IMR-90 (cell line): ENCODE data around the gene ATP4B. TPM values are rescaled to one million over a fixed set of nuclear protein-coding genes. Genes with fewer than 3 reads are reported as not detected.

Experiments used
- ATAC-seq: fragments of 200-7000 bp; cut with Tn5 transposase; 2 replicates; pipeline ENCODE4 v1.9.1; 2020; ENCODE audit warnings: low read depth, mild to moderate bottlenecking, moderate library complexity
- BruUV-seq: library from RNA; stranded (reverse); fragments of 400-500 nt; replicated peaks from 2 replicates; lab custom pipeline; 2021; lab: Mats Ljungman, UMichigan
- CTCF ChIA-PET: fragments of 300-600 bp; formaldehyde crosslinking; extraction: SDS; loops from one replicate; lab custom pipeline; 2021; ENCODE audit warnings: antibody characterized with exemption; lab: Yijun Ruan, JAX
- POLR2A ChIA-PET: fragments of 300-600 bp; sonication (Branson Sonifier 250); formaldehyde crosslinking; loops from one replicate; lab custom pipeline; 2022; ENCODE audit warnings: antibody characterized with exemption; ENCODE audit not compliant: unreplicated experiment; lab: Charles Lee
- DNase-seq: peaks from one replicate; pipeline ENCODE4 v3.0.0; 2013
- H2AFZ ChIP-seq: replicated peaks from 2 replicates; pipeline ENCODE3; 2013; ENCODE audit warnings: low read length, mild to moderate bottlenecking; ENCODE audit not compliant: poor library complexity
- H2AK5ac ChIP-seq: 2 replicates; pipeline ENCODE4 v1.6.1; 2013; ENCODE audit warnings: low read depth, low read length, inconsistent platforms
- H2AK9ac ChIP-seq: replicated peaks from 2 replicates; pipeline ENCODE3; 2013; ENCODE audit warnings: mild to moderate bottlenecking, low read depth, low read length, moderate library complexity; ENCODE audit not compliant: poor library complexity
- H2BK120ac ChIP-seq: 2 replicates; pipeline ENCODE4 v1.6.1; 2013; ENCODE audit warnings: low read depth, low read length, inconsistent platforms
- H2BK15ac ChIP-seq: 3 replicates; pipeline ENCODE4 v1.6.1; 2013; ENCODE audit warnings: low read depth, low read length, inconsistent platforms
- H2BK20ac ChIP-seq: 2 replicates; pipeline ENCODE4 v1.6.1; 2013; ENCODE audit warnings: low read depth, mild to moderate bottlenecking, inconsistent platforms, low read length, moderate library complexity
- H2BK5ac ChIP-seq: 2 replicates; pipeline ENCODE4 v1.6.1; 2013; ENCODE audit warnings: mild to moderate bottlenecking, low read depth, low read length, inconsistent platforms; ENCODE audit not compliant: poor library complexity, severe bottlenecking
- H3K14ac ChIP-seq: replicated peaks from 2 replicates; pipeline ENCODE4 v1.6.1; 2013; ENCODE audit warnings: low read depth, low read length, inconsistent platforms
- H3K18ac ChIP-seq: 2 replicates; pipeline ENCODE4 v1.6.1; 2013; ENCODE audit warnings: low read depth, low read length, control low read depth
- H3K23ac ChIP-seq: 2 replicates; pipeline ENCODE4 v1.6.1; 2013; ENCODE audit warnings: low read depth, low read length, inconsistent platforms
- H3K27ac ChIP-seq: 2 replicates; pipeline ENCODE4 v1.5.1; 2013; ENCODE audit warnings: mild to moderate bottlenecking, control low read depth, low read length; ENCODE audit not compliant: insufficient read depth
- H3K27me3 ChIP-seq: 2 replicates; pipeline ENCODE4 v1.6.1; 2013; ENCODE audit warnings: low read length; ENCODE audit not compliant: control insufficient read depth, insufficient read depth
- H3K36me3 ChIP-seq: 2 replicates; pipeline ENCODE4 v1.6.1; 2013; ENCODE audit warnings: low read length, mixed read lengths; ENCODE audit not compliant: control insufficient read depth, insufficient read depth
- H3K4ac ChIP-seq: 2 replicates; pipeline ENCODE4 v1.6.1; 2013; ENCODE audit warnings: low read depth, low read length, inconsistent platforms
- H3K4me1 ChIP-seq: 2 replicates; pipeline ENCODE4 v1.6.1; 2013; ENCODE audit warnings: low read length, mixed read lengths; ENCODE audit not compliant: control insufficient read depth, insufficient read depth
- H3K4me2 ChIP-seq: 2 replicates; pipeline ENCODE4 v1.6.1; 2013; ENCODE audit warnings: low read depth, mild to moderate bottlenecking, control low read depth, low read length, moderate library complexity
- H3K4me3 ChIP-seq: 2 replicates; pipeline ENCODE4 v1.5.1; 2013; ENCODE audit warnings: low read depth, mild to moderate bottlenecking, control low read depth, low read length, moderate library complexity; ENCODE audit not compliant: insufficient read depth
- H3K56ac ChIP-seq: 2 replicates; pipeline ENCODE4 v1.6.1; 2013; ENCODE audit warnings: low read length, inconsistent platforms; ENCODE audit not compliant: insufficient read depth; ENCODE audit errors: extremely low read depth
- H3K79me1 ChIP-seq, 2 experiments: 2 replicates each; pipeline ENCODE4 v1.6.1; 2013; ENCODE audit warnings: low read length in 2 of 2, inconsistent platforms in 1 of 2, low read depth in 1 of 2
- H3K9ac ChIP-seq: 2 replicates; pipeline ENCODE4 v1.6.1; 2013; ENCODE audit warnings: low read depth, low read length, control low read depth
- H3K9me1 ChIP-seq: 2 replicates; pipeline ENCODE4 v1.6.1; 2013; ENCODE audit warnings: low read length, inconsistent platforms; ENCODE audit not compliant: insufficient read depth
- H3K9me3 ChIP-seq: 2 replicates; pipeline ENCODE4 v1.6.1; 2013; ENCODE audit warnings: low read length; ENCODE audit not compliant: control insufficient read depth, insufficient read depth
- H4K20me1 ChIP-seq: 2 replicates; pipeline ENCODE4 v1.6.1; 2013; ENCODE audit warnings: low read length, inconsistent platforms; ENCODE audit not compliant: insufficient read depth
- H4K5ac ChIP-seq: 2 replicates; pipeline ENCODE4 v1.6.1; 2013; ENCODE audit warnings: mild to moderate bottlenecking, low read depth, low read length, control low read depth
- H4K8ac ChIP-seq, 2 experiments: 2 replicates each; pipeline ENCODE4 v1.6.1; 2013; ENCODE audit warnings: low read depth in 2 of 2, low read length in 2 of 2, control low read depth in 1 of 2, inconsistent platforms in 1 of 2
- H4K91ac ChIP-seq: 2 replicates; pipeline ENCODE4 v1.6.1; 2013; ENCODE audit warnings: low read depth, low read length, inconsistent platforms; ENCODE audit not compliant: insufficient read depth
- BHLHE40 ChIP-seq: fragments of 150-350 bp; IDR thresholded peaks from 2 replicates; pipeline ENCODE4 v1.6.1; 2016; ENCODE audit warnings: mild to moderate bottlenecking, low read depth, low read length
- CEBPB ChIP-seq: IDR thresholded peaks from 2 replicates; pipeline ENCODE4 v1.6.1; 2012; ENCODE audit warnings: low read depth, low read length, improper control_type of control experiment
- CHD1 ChIP-seq: IDR thresholded peaks from 2 replicates; pipeline ENCODE4 v1.6.1; 2012; ENCODE audit warnings: low read depth, low read length, improper control_type of control experiment
- CTCF ChIP-seq: conservative IDR thresholded peaks from 2 replicates; pipeline ENCODE4 v1.5.1; 2012; ENCODE audit warnings: mild to moderate bottlenecking, low read depth, low read length, improper control_type of control experiment
- ELK1 ChIP-seq: fragments of 150-350 bp; IDR thresholded peaks from 2 replicates; pipeline ENCODE4 v1.6.1; 2016; ENCODE audit warnings: low read depth, mild to moderate bottlenecking, low read length, moderate library complexity, borderline replicate concordance
- FOS ChIP-seq: fragments of 150-350 bp; IDR thresholded peaks from 2 replicates; pipeline ENCODE4 v1.6.1; 2016; ENCODE audit warnings: low read depth, low read length
- MAFK ChIP-seq: IDR thresholded peaks from 2 replicates; pipeline ENCODE4 v1.6.1; 2012; ENCODE audit warnings: low read depth, low read length, improper control_type of control experiment
- MAZ ChIP-seq: IDR thresholded peaks from 2 replicates; pipeline ENCODE4 v1.6.1; 2012; ENCODE audit warnings: low read depth, mild to moderate bottlenecking, low read length, improper control_type of control experiment, moderate library complexity, borderline replicate concordance
- MXI1 ChIP-seq: IDR thresholded peaks from 2 replicates; pipeline ENCODE4 v1.6.1; 2012; ENCODE audit warnings: low read depth, mild to moderate bottlenecking, low read length, moderate library complexity, borderline replicate concordance
- NFE2L2 ChIP-seq: fragments of 150-350 bp; IDR thresholded peaks from 2 replicates; pipeline ENCODE4 v1.6.1; 2016; ENCODE audit warnings: low read depth, mild to moderate bottlenecking, low read length
- POLR2A ChIP-seq: IDR thresholded peaks from 2 replicates; pipeline ENCODE4 v1.6.1; 2012; ENCODE audit warnings: mild to moderate bottlenecking, low read depth, low read length
- RAD21 ChIP-seq: IDR thresholded peaks from 2 replicates; pipeline ENCODE4 v1.6.1; 2012; ENCODE audit warnings: low read length, improper control_type of control experiment
- RCOR1 ChIP-seq: IDR thresholded peaks from 2 replicates; pipeline ENCODE4 v1.6.1; 2012; ENCODE audit warnings: mild to moderate bottlenecking, low read length, improper control_type of control experiment; ENCODE audit not compliant: insufficient replicate concordance
- RFX5 ChIP-seq: IDR thresholded peaks from 2 replicates; pipeline ENCODE4 v1.8.0; 2012; ENCODE audit warnings: low read depth, mild to moderate bottlenecking, low read length, moderate library complexity
- SMC3 ChIP-seq: fragments of 150-350 bp; IDR thresholded peaks from 2 replicates; pipeline ENCODE4 v1.6.1; 2016; ENCODE audit warnings: low read depth, mild to moderate bottlenecking, antibody characterized with exemption, low read length, moderate library complexity
- USF2 ChIP-seq: fragments of 150-350 bp; IDR thresholded peaks from 2 replicates; pipeline ENCODE4 v1.6.1; 2017; ENCODE audit warnings: mild to moderate bottlenecking, antibody characterized with exemption, low read length, low read depth
- WGBS, 2 experiments: methylation state at CpG; one replicate each; pipeline versions ENCODE4 v1.1.5 to v1.1.7; 2013; ENCODE audit warnings: missing lambda C conversion rate in 2 of 2; ENCODE audit not compliant: insufficient read length in 1 of 2; ENCODE audit errors: extremely low coverage in 2 of 2; 5-methylcytosine and 5-hydroxymethylcytosine counted together
- dilution Hi-C: fragments of 300-500 bp; cut with HindIII; formaldehyde crosslinking; loops from one replicate; pipeline ENCODE4 v1.14.3; 2018; ENCODE audit warnings: low sequenced_read_pairs; ENCODE audit not compliant: unreplicated experiment
- in situ Hi-C: fragments of 300-500 bp; cut with MboI; formaldehyde crosslinking; loops from 3 replicates; pipeline ENCODE4 v1.14.3; 2019; ENCODE audit warnings: low sequenced_read_pairs, inconsistent platforms, mixed read lengths
- intact Hi-C: fragments of 100-400 bp; cut with micrococcal nuclease; formaldehyde crosslinking; loops from 2 replicates; pipeline ENCODE4 v1.10.0; 2022
- polyA plus RNA-seq, 3 experiments: library from polyadenylated mRNA; depleted of rRNA; stranded (reverse); fragments of >200 nt; gene quantifications; 2 replicates each; pipeline ENCODE4 v1.2.3, GENCODE V29; 2012; ENCODE audit warnings: low replicate concordance in 1 of 3
- total RNA-seq: library from RNA; depleted of rRNA; stranded (reverse); fragments of >200 nt; gene quantifications from 2 replicates; pipeline ENCODE4 v1.2.3, GENCODE V29; 2012

The ATP4B gene
- total and polyA plus RNA-seq, 2 of the 4 experiments (the other 2 are of a cell fraction), result not detected

GRCh38 chr13:113613789-113614379 is 44.1 kb downstream of the ATP4B start:
- ChIA-PET POLR2A (no interaction called here), CTCF (no interaction called here)
- H3K79me1 ChIP-seq, result peaks cover 32 to 94% of the 10 kb centered on the region in 2 experiments
- no peak overlapping the region for H3K4me3 ChIP-seq
- H3K9me1 ChIP-seq, result peaks cover 40% of the 10 kb centered on the region
- no peak overlapping the region for H2AK9ac ChIP-seq
- H3K9ac ChIP-seq, result no peak overlapping the region
- H3K18ac ChIP-seq, result no peak overlapping the region
- no TSS peak for BruUV-seq
- no peak overlapping the region for H2BK15ac ChIP-seq
- ATAC-seq (no peak), DNase-seq (no peak)
- peaks cover 26% of the 10 kb centered on the region for H3K36me3 ChIP-seq
- no peak overlapping the region for H3K4ac ChIP-seq
- H4K20me1 ChIP-seq, result peaks cover 85% of the 10 kb centered on the region
- H2AK5ac ChIP-seq, result no peak overlapping the region
- intact Hi-C loops, result no loop called here
- no peak overlapping the region for H2BK20ac ChIP-seq
- no peak overlapping the region for H4K8ac ChIP-seq
- no peak overlapping the region for H4K5ac ChIP-seq
- no peak overlapping the region; the same call in none of the 2 replicates for H3K14ac ChIP-seq
- no peak overlapping the region for H4K91ac ChIP-seq
- no peak for TF ChIP-seq POLR2A
- TF ChIP-seq NFE2L2, result no peak
- no peak for TF ChIP-seq BHLHE40
- no peak for TF ChIP-seq MAZ
- no peak for TF ChIP-seq FOS
- no peak for TF ChIP-seq CEBPB
- no peak for TF ChIP-seq CTCF
- TF ChIP-seq RFX5, result no peak
- no peak for TF ChIP-seq MXI1
- TF ChIP-seq RAD21, result no peak
- TF ChIP-seq ELK1, result no peak
- TF ChIP-seq MAFK, result no peak
- TF ChIP-seq SMC3, result no peak
- no peak for TF ChIP-seq CHD1
- TF ChIP-seq RCOR1, result no peak
- no peak for TF ChIP-seq USF2
- peaks cover 13% of the 10 kb centered on the region for H3K4me1 ChIP-seq
- no peak overlapping the region for H3K27ac ChIP-seq
- H3K56ac ChIP-seq, result no peak overlapping the region
- no peak overlapping the region for H3K4me2 ChIP-seq
- H3K27me3 ChIP-seq, result no peaks in the 10 kb centered on the region
- peak overlapping the region; percentile 53; the same call in 1 of the 2 replicates for H3K23ac ChIP-seq
- H2BK5ac ChIP-seq, result peak overlapping the region; percentile 3
- dilution Hi-C loops, result no loop called here
- in situ Hi-C loops, result no loop called here
- H2BK120ac ChIP-seq, result no peak overlapping the region
- H2AFZ ChIP-seq, result no peak overlapping the region
- WGBS, 2 experiments, result 96 to 100% methylated on average over 4 to 9 of the region's 16 CpGs
- no peaks in the 10 kb centered on the region for H3K9me3 ChIP-seq
